ENCODE results near the gene MBOAT7. TPM values are rescaled to one million over a fixed set of nuclear protein-coding genes. Genes with fewer than 3 reads are reported as not detected.

The MBOAT7 gene
- total and polyA plus RNA-seq, 2 of the 4 experiments (the other 2 are of a cell fraction): 11.3 to 121 TPM

GRCh38 chr19:54149021-54149812 is 40.2 kb downstream of the MBOAT7 start:
- Histone ChIP-seq H3K14ac (replicated peaks; ENCODE audit: low read depth, low read length) (no peak overlapping the region), H4K8ac (ENCODE audit: low read depth in 2 of 2, low read length in 2 of 2) (no peak overlapping the region), H3K23ac (ENCODE audit: low read depth, low read length) (no peak overlapping the region), H3K56ac (ENCODE audit: extremely low read depth, insufficient read depth, low read length) (no peak overlapping the region), H3K4me2 (ENCODE audit: low read depth, low read length) (no peak overlapping the region), H3K9ac (ENCODE audit: low read depth, low read length) (no peak overlapping the region), H2BK20ac (ENCODE audit: low read depth, low read length) (no peak overlapping the region), H3K79me1 (ENCODE audit: low read depth in 1 of 2, low read length in 2 of 2) (peaks cover 8 to 18% of the 10 kb centered on the region in 2 experiments; a peak in 3 of 4 replicates), H2BK15ac (ENCODE audit: low read depth, low read length) (no peak overlapping the region), H2AFZ (replicated peaks; ENCODE audit: low read length, poor library complexity) (no peak overlapping the region), H3K27me3 (ENCODE audit: control insufficient read depth, insufficient read depth, low read length) (no peaks in the 10 kb centered on the region), H3K4ac (ENCODE audit: low read depth, low read length) (no peak overlapping the region), H4K5ac (ENCODE audit: low read depth, low read length) (no peak overlapping the region), H3K9me3 (ENCODE audit: control insufficient read depth, insufficient read depth, low read length) (no peaks in the 10 kb centered on the region), H3K4me1 (ENCODE audit: control insufficient read depth, insufficient read depth, low read length) (no peaks in the 10 kb centered on the region), H3K9me1 (ENCODE audit: insufficient read depth, low read length) (no peaks in the 10 kb centered on the region), H2BK120ac (ENCODE audit: low read depth, low read length) (no peak overlapping the region), H4K20me1 (ENCODE audit: insufficient read depth, low read length) (peaks cover 11% of the 10 kb centered on the region; the same call in 1 of the 2 replicates), H3K36me3 (ENCODE audit: control insufficient read depth, insufficient read depth, low read length) (peaks cover 88% of the 10 kb centered on the region), H2BK5ac (ENCODE audit: low read depth, low read length, poor library complexity, severe bottlenecking) (no peak overlapping the region), H2AK9ac (replicated peaks; ENCODE audit: low read depth, low read length, poor library complexity) (no peak overlapping the region), H4K91ac (ENCODE audit: insufficient read depth, low read depth, low read length) (no peak overlapping the region), H2AK5ac (ENCODE audit: low read depth, low read length) (no peak overlapping the region), H3K4me3 (ENCODE audit: insufficient read depth, low read depth, low read length) (no peak overlapping the region), H3K27ac (ENCODE audit: insufficient read depth, low read length) (no peak overlapping the region), H3K18ac (ENCODE audit: low read depth, low read length) (no peak overlapping the region)
- dilution Hi-C loops (cut with HindIII; ENCODE audit: low sequenced_read_pairs, unreplicated experiment): no loop called here
- TF ChIP-seq MAZ (IDR thresholded peaks at IDR 0.05; ENCODE audit: borderline replicate concordance, low read depth, low read length): no peak
- TF ChIP-seq RAD21 (IDR thresholded peaks at IDR 0.05; ENCODE audit: low read length): no peak
- no peak for TF ChIP-seq RFX5 (IDR thresholded peaks at IDR 0.05; ENCODE audit: low read depth, low read length)
- WGBS, 2 experiments (ENCODE audit: extremely low coverage in 2 of 2, insufficient read length in 1 of 2): 89% methylated on average over 9 of the region's 12 CpGs; no CpG with 5 or more reads in 1 of the 2 experiments
- no TSS peak for BruUV-seq (replicated peaks)
- in situ Hi-C loops (cut with MboI; ENCODE audit: low sequenced_read_pairs): loop anchor here (25.0 kb wide), 1 partner anchor 1513 kb away; the partner anchor contains the start of gene U2AF2
- ChIA-PET POLR2A (ENCODE audit: unreplicated experiment) (no interaction called here), CTCF (no interaction called here)
- ATAC-seq (ENCODE audit: low read depth): no peak
- intact Hi-C loops (cut with micrococcal nuclease): no loop called here
- DNase-seq: no peak

All from IMR-90 (cell line).